BJ (cell line): Measurements from ENCODE around the gene RCAN1. TPM values are rescaled to one million over a fixed set of nuclear protein-coding genes. Genes with fewer than 3 reads are reported as not detected.

Experiments
- CTCF ChIA-PET: fragments of 350-600 bp; formaldehyde crosslinking; extraction: SDS; loops from one replicate; lab custom pipeline; 2021; ENCODE audit warnings: antibody characterized with exemption, inconsistent platforms; lab: Yijun Ruan, JAX
- POLR2A ChIA-PET: fragments of 300-600 bp; sonication (Branson Sonifier 250); formaldehyde crosslinking; extraction: SDS; loops from one replicate; lab custom pipeline; 2021; ENCODE audit warnings: antibody characterized with exemption; lab: Charles Lee
- DNase-seq: peaks from one replicate; pipeline ENCODE4 v3.0.0-alpha.2; 2011; ENCODE audit warnings: low read depth
- H3K27me3 ChIP-seq: 2 replicates; pipeline ENCODE4 v1.6.0; 2011; ENCODE audit warnings: low read length; ENCODE audit not compliant: control insufficient read depth, insufficient read depth
- H3K36me3 ChIP-seq: 2 replicates; pipeline ENCODE4 v1.5.1; 2011; ENCODE audit warnings: low read length; ENCODE audit not compliant: control insufficient read depth, insufficient read depth
- H3K4me3 ChIP-seq: 2 replicates; pipeline ENCODE4 v1.5.1; 2011; ENCODE audit warnings: low read depth, mild to moderate bottlenecking, control low read depth, low read length
- polyA plus RNA-seq: library from polyadenylated mRNA; depleted of rRNA; stranded (reverse); fragments of >200 nt; gene quantifications from 2 replicates; pipeline ENCODE4 v1.2.3, GENCODE V29; 2011
- TF ChIP-seq, protein P1 (sequence below): IDR thresholded peaks from 2 replicates; pipeline ENCODE4 v1.5.1; 2011; ENCODE audit warnings: low read depth, mild to moderate bottlenecking, control low read depth, inconsistent platforms, low read length, moderate library complexity; ENCODE audit not compliant: insufficient read depth

Gene RCAN1
- polyA plus RNA-seq, 1 experiment = 56.2 TPM

DNA sequence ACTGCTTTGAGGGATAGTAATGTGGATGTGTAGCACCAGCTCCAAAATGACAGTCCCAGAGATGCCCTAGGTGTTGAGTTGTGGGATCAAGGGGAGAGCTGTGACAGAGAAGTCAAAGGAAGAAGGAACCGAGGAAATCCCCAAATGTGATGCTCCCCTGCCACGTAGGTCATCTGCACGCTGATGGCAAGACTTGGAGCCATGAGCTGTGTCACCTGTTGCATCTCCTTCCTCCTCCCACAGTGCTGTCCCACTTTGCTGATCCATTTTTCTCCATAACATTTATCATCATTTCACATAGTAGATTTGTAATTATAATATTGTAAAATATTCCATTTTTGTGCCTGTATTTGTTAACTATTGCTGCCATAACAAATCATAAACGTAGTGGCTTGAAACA is 17.6 kb upstream of the RCAN1 start:
- TF ChIP-seq, protein P1, sequence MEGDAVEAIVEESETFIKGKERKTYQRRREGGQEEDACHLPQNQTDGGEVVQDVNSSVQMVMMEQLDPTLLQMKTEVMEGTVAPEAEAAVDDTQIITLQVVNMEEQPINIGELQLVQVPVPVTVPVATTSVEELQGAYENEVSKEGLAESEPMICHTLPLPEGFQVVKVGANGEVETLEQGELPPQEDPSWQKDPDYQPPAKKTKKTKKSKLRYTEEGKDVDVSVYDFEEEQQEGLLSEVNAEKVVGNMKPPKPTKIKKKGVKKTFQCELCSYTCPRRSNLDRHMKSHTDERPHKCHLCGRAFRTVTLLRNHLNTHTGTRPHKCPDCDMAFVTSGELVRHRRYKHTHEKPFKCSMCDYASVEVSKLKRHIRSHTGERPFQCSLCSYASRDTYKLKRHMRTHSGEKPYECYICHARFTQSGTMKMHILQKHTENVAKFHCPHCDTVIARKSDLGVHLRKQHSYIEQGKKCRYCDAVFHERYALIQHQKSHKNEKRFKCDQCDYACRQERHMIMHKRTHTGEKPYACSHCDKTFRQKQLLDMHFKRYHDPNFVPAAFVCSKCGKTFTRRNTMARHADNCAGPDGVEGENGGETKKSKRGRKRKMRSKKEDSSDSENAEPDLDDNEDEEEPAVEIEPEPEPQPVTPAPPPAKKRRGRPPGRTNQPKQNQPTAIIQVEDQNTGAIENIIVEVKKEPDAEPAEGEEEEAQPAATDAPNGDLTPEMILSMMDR = no peak
- H3K27me3 ChIP-seq = peaks cover 23% of the 10 kb centered on the region
- H3K4me3 ChIP-seq = no peak overlapping the region
- ChIA-PET CTCF (interaction anchor here (0.8 to 2.9 kb wide), 7 partner anchors 20 to 273 kb away, joined by 3 to 12 read pairs (median 6); no protein-coding TSS in a partner anchor), POLR2A (no interaction called here)
- DNase-seq = no peak
- no peaks in the 10 kb centered on the region for H3K36me3 ChIP-seq

DNA sequence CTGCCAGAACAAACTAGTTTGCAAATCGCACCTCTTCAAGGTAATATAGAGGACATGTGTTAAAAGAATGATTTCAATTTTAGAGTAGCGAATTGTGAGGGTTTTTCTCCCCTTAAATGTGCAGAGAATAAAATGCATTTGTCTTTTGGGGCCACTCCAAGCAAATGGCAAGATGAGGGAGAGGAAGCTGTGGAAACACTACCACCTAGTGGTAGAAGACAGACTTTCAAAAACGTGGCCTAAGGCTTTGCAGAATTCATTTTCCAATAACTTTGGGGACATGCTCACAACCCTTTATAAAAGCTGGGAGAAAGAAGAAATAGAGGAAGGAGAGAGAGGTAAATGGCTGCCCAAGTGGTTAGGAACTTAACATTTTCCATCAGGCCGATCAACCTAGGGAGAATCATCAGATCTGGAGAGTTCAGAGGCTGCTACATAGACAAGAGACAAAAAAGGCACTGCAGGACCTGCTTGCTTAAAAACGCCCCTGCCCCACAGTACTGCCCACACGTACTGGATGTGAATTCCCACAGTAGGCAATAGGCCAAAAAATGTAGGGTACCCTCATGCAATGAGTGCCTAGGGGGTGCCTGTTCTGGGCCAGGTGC is 15.7 kb upstream of the RCAN1 start:
- Histone ChIP-seq H3K27me3 (peaks cover 21% of the 10 kb centered on the region), H3K4me3 (no peak overlapping the region), H3K36me3 (no peaks in the 10 kb centered on the region)
- DNase-seq = no peak
- CTCF ChIA-PET = interaction anchor here (0.6 to 2.9 kb wide), 25 partner anchors 8 to 1318 kb away, joined by 3 to 13 read pairs (median 5); partner anchors contain the start of gene RCAN1
- TF ChIP-seq, protein P1 = peak; percentile 72
- POLR2A ChIA-PET = no interaction called here

DNA sequence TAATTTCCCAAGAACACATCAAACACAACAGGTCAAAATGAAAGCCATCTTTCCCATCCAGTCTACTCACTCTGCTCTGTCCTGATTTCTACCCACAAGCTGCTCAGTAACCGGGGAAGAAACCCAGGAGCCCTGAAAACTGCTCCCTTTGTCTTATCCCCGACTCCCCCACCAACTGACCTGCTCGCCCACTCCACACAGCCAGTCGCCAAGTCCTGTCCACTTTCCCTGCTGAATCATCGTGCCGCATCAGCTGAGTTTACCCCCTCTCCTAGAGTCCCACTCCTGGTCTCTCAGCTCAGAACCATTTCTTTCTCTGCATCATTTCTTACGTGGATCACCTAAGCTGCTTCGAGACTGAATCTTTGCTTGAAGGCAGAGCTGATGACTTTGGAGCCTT is 11.2 kb upstream of the RCAN1 start:
- Histone ChIP-seq H3K27me3 (peaks cover 19% of the 10 kb centered on the region), H3K36me3 (no peaks in the 10 kb centered on the region), H3K4me3 (no peak overlapping the region)
- DNase-seq = no peak
- TF ChIP-seq, protein P1 = no peak
- ChIA-PET CTCF (interaction anchor here (0.7 to 2.1 kb wide), 4 partner anchors 11 to 264 kb away, joined by 3 to 4 read pairs (median 3); partner anchors contain the start of gene RCAN1), POLR2A (no interaction called here)

DNA sequence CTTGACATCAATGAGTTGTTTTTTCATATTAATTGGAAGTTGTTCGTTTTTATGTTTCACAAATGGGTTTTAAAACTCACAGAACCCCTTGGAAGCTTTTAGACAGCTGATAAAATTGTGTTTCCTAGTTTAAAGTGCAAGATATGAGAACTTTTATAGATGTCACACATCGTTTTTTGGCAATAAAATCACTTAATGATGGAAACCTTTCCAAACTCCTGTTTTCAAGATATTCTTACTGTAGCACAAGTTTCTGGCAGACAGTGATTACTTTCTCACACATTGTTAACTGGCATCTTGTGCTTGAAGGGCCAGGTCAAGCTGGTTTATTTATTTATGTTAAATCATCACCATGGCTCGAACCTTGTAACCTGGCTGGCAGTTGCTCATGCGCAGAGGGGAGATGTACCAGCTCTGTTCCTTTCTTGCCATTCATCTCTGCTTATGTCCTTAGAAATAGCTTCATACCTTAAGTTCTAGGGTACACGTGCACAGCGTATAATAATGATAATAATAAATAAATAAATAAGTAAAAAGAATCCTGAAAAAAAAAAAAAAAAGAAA is 10.2 kb upstream of the RCAN1 start:
- peaks cover 20% of the 10 kb centered on the region for H3K27me3 ChIP-seq
- POLR2A ChIA-PET = no interaction called here
- CTCF ChIA-PET = interaction anchor here (1.3 to 2.1 kb wide), 3 partner anchors 10 to 258 kb away, joined by 3 to 4 read pairs (median 3); partner anchors contain the start of gene RCAN1
- H3K4me3 ChIP-seq = no peak overlapping the region
- DNase-seq = no peak
- no peaks in the 10 kb centered on the region for H3K36me3 ChIP-seq
- TF ChIP-seq, protein P1 = no peak

DNA sequence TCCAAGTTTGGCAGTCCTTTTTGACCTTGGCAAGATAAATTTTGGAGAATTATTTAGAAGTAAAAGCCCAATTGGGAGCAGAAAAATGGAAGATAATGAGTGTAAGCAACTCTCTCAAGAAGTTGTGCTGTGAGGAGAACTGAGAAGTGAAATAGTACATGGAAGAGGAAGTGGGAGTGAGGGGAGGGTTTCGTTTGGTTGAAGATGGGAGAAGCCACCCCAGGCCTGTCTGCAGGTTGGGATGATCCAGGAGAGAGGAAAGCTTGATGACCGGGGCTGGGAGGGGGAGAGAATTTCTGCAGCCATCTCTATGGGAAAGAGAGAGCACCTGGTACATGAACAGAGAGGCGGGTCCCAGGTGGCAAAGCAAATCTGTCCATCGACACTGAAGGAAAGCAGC is 8.6 kb upstream of the RCAN1 start:
- ChIA-PET POLR2A (no interaction called here), CTCF (interaction anchor here (0.7 to 1.5 kb wide), 2 partner anchors 8 to 21 kb away, joined by 3 to 4 read pairs; no protein-coding TSS in a partner anchor)
- Histone ChIP-seq H3K27me3 (peaks cover 22% of the 10 kb centered on the region), H3K36me3 (no peaks in the 10 kb centered on the region), H3K4me3 (no peak overlapping the region)
- DNase-seq = no peak
- TF ChIP-seq, protein P1 = no peak
